ENCODE data around the gene XXYLT1.

- TF ChIP-seq, protein P1, sequence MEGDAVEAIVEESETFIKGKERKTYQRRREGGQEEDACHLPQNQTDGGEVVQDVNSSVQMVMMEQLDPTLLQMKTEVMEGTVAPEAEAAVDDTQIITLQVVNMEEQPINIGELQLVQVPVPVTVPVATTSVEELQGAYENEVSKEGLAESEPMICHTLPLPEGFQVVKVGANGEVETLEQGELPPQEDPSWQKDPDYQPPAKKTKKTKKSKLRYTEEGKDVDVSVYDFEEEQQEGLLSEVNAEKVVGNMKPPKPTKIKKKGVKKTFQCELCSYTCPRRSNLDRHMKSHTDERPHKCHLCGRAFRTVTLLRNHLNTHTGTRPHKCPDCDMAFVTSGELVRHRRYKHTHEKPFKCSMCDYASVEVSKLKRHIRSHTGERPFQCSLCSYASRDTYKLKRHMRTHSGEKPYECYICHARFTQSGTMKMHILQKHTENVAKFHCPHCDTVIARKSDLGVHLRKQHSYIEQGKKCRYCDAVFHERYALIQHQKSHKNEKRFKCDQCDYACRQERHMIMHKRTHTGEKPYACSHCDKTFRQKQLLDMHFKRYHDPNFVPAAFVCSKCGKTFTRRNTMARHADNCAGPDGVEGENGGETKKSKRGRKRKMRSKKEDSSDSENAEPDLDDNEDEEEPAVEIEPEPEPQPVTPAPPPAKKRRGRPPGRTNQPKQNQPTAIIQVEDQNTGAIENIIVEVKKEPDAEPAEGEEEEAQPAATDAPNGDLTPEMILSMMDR (IDR thresholded peaks at IDR 0.05) = no peak
- TF ChIP-seq POLR2A (IDR thresholded peaks at IDR 0.05) = no peak
Measured at GRCh38 chr3:195107593-195107992, 163.4 kb downstream of the XXYLT1 start.
